Heart left ventricle (tissue), 16 donors: ENCODE data around the gene SHTN1. TPM values are rescaled to one million over a fixed set of nuclear protein-coding genes. Genes with fewer than 3 reads are reported as not detected.

Experiments used
- ATAC-seq, 4 donors: fragments of 200-7000 bp; cut with Tn5 transposase; one replicate each; pipeline ENCODE4 v1.9.1; 2020 to 2022; ENCODE audit warnings: moderate library complexity in 4 of 4, mild to moderate bottlenecking in 3 of 4, moderate number of reproducible peaks in 1 of 4
- DNase-seq, 5 donors: peaks; one replicate each; pipeline ENCODE4 v3.0.0-alpha.2; 2020
- H3K27ac ChIP-seq, 12 donors: fragments of 200-600 bp; sonication (generic) in 4 of 12; one replicate each; pipeline versions ENCODE4 v1.5.0 to v1.8.0; 2016 to 2022; ENCODE audit warnings: mild to moderate bottlenecking in 2 of 12
- H3K27me3 ChIP-seq, 9 donors: fragments of 200-600 bp; sonication (generic) in 2 of 9; one replicate each; pipeline versions ENCODE4 v1.5.1 to v1.8.0; 2016 to 2022; ENCODE audit warnings: mild to moderate bottlenecking in 3 of 9
- H3K36me3 ChIP-seq, 9 donors: fragments of 200-600 bp; sonication (generic) in 2 of 9; one replicate each; pipeline versions ENCODE4 v1.5.0 to v1.8.0; 2018 to 2022; ENCODE audit warnings: mild to moderate bottlenecking in 2 of 9
- H3K4me1 ChIP-seq, 12 donors: fragments of 200-600 bp; sonication (generic) in 4 of 12; one replicate each; pipeline versions ENCODE4 v1.5.0 to v1.8.0; 2016 to 2022; ENCODE audit warnings: mild to moderate bottlenecking in 3 of 12
- H3K4me3 ChIP-seq, 12 donors: fragments of 200-600 bp; sonication (generic) in 4 of 12; one replicate each; pipeline versions ENCODE4 v1.5.0 to v1.8.0; 2017 to 2022; ENCODE audit warnings: mild to moderate bottlenecking in 9 of 12, moderate library complexity in 4 of 12
- H3K9me3 ChIP-seq, 12 donors: fragments of 200-600 bp; sonication (generic) in 4 of 12; one replicate each; pipeline versions ENCODE4 v1.5.0 to v1.8.0; 2016 to 2022; ENCODE audit warnings: mild to moderate bottlenecking in 1 of 12
- POLR2A ChIP-seq, 2 donors: fragments of 450-650 bp; IDR thresholded peaks; one replicate each; pipeline ENCODE4 v1.6.1; 2017; ENCODE audit warnings: antibody characterized with exemption in 2 of 2, mild to moderate bottlenecking in 2 of 2, moderate library complexity in 2 of 2
- WGBS, 4 donors: extraction: QIAGEN DNeasy Blood & Tissue Kit in 2 of 4; methylation state at CpG; one replicate each; pipeline versions ENCODE4 v1.1.5 to v1.1.7; 2013 to 2018; 5-methylcytosine and 5-hydroxymethylcytosine counted together
- intact Hi-C, 10 donors: fragments of 100-400 bp; cut with DNase I; formaldehyde crosslinking; loops; one replicate each; pipeline versions ENCODE4 v1.11.1 to v1.14.2; 2022
- polyA plus RNA-seq, 2 donors: library from polyadenylated mRNA; stranded (reverse); fragments of 200-250 nt; gene quantifications; one replicate each; pipeline ENCODE4 v1.2.3, GENCODE V29; 2013
- total RNA-seq, 9 donors: library from RNA; depleted of rRNA in 2 of 9; stranded (reverse); fragments of >200 nt in 2 of 9; fragmentation: NEBNext Ultra II Directional in 3 of 9; extraction: Animal tissue kit (Norgen Biotek cat#: 25700) in 3 of 9; gene quantifications; one replicate each; pipeline versions ENCODE4 v1.1.0 to v1.2.4, GENCODE V29; 2016 to 2023
- TF ChIP-seq, protein P1 (sequence below), 12 donors: fragments of 200-600 bp; sonication (generic) in 4 of 12; IDR thresholded peaks; one replicate each; pipeline versions ENCODE4 v1.5.0 to v1.8.0; 2018 to 2022; ENCODE audit warnings: antibody characterized with exemption in 12 of 12, mild to moderate bottlenecking in 5 of 12
- donor health status: ischemic (EF 13 %, LVEDD 7.1; RV severe dilation, severe dysfunction).
- donor health status: healthy with polysubstance abuse.
- donor health status: DM: no; HTN: yes; CAD: no.
- donor health status: DM: no; HTN: no; CAD: no.
- donor health status: ischemic (EF 25% LVEDD 6.9; RV normal size, moderate dysfunction).
- donor health status: ischemic (EF 25% LVEDD 5.7; RV mildly dilated, moderate dysfunction).
- donor health status: healthy.
- donor health status: DM: yes; HTN: yes; CAD: no.
- donor health status: ischemic (EF 35%, LVEDD 5.7; RV mildly dilated, moderate dysfunction).
- donor health status: nonischemic (EF 11% LVEDD 7.7; RV severe dilation, severe dysfunction).
- donor health status: DM: yes; HTN: yes; CAD: no.
- donor health status: PGD.
- donor health status: ischemic (EF 29% LVEDD 5.4; RV normal size, mild dysfunction).
- donor health status: nonischemic (EF 23%, LVEDD 6.1; RV moderate dilation, normal function).

SHTN1 gene
- total and polyA plus RNA-seq, 11 donors = 1.2 to 16.5 (median 2.5) TPM

- TF ChIP-seq, protein P1, sequence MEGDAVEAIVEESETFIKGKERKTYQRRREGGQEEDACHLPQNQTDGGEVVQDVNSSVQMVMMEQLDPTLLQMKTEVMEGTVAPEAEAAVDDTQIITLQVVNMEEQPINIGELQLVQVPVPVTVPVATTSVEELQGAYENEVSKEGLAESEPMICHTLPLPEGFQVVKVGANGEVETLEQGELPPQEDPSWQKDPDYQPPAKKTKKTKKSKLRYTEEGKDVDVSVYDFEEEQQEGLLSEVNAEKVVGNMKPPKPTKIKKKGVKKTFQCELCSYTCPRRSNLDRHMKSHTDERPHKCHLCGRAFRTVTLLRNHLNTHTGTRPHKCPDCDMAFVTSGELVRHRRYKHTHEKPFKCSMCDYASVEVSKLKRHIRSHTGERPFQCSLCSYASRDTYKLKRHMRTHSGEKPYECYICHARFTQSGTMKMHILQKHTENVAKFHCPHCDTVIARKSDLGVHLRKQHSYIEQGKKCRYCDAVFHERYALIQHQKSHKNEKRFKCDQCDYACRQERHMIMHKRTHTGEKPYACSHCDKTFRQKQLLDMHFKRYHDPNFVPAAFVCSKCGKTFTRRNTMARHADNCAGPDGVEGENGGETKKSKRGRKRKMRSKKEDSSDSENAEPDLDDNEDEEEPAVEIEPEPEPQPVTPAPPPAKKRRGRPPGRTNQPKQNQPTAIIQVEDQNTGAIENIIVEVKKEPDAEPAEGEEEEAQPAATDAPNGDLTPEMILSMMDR (IDR thresholded peaks at IDR 0.05) = no peak
- TF ChIP-seq POLR2A (IDR thresholded peaks at IDR 0.05) = no peak
- WGBS, 4 donors = 48 to 73% (median 58%) methylated on average over 4 of the region's 4 CpGs
- Histone ChIP-seq H3K36me3 (peaks cover 0 to 30% (median 0%) of the 10 kb centered on the region in 9 donors), H3K4me1 (peaks cover 0 to 5% (median 0%) of the 10 kb centered on the region in 12 donors), H3K4me3 (no peak overlapping the region), H3K27ac (no peak overlapping the region), H3K27me3 (no peaks in the 10 kb centered on the region), H3K9me3 (no peaks in the 10 kb centered on the region)
- no peak for ATAC-seq
- intact Hi-C loops = no loop called here
- DNase-seq = no peak
These were observed 105.4 kb downstream of the SHTN1 start for GRCh38 chr10:116899626-116900025.

- Histone ChIP-seq H3K27ac (no peak overlapping the region), H3K4me1 (peaks cover 0 to 17% (median under 1%) of the 10 kb centered on the region in 12 donors), H3K27me3 (no peaks in the 10 kb centered on the region), H3K4me3 (no peak overlapping the region), H3K36me3 (peaks cover 0 to 3% (median 0%) of the 10 kb centered on the region in 9 donors), H3K9me3 (no peaks in the 10 kb centered on the region)
- intact Hi-C loops = no loop called here
- ATAC-seq (no peak), DNase-seq (no peak)
- TF ChIP-seq, protein P1 (IDR thresholded peaks at IDR 0.05) = no peak
- no peak for TF ChIP-seq POLR2A (IDR thresholded peaks at IDR 0.05)
These were observed 111.3 kb downstream of the SHTN1 start for GRCh38 chr10:116893686-116894037.

DNA sequence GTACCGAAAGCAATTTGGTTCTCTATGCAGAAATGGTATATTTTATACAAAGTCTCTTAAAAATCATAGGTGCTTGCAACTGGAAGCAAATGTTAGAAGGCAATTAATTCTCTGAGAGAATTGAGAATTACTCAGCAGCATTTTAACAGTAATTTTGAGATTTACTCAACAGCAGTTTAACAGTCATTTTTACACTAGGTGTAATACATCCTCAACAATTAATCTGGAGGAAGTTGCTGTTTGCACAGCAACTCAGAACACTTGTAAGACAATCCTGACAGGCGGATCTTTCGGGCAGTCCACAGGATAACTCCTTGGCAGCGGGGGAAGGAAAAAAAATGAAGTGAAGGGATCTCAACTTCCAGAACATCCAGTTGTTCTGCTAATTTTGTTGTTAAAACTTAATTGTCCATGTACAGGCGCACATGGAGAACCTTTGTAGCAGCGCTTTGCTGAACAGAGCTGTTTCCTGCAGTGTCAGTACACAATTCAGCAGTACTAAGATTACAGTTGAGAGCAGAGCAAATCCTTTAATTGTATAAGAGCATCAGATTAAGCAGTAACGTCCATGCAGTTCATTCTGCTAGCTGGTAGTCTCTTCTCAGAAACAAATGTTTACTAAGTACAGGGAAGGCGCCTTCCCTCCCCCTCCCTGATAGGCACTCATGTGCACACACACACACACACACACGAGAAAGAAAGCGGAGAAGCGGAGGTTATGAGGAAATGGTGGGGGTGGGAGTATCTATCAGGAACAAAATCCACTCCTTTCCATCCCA, 111.9 kb downstream of the SHTN1 start:
- Histone ChIP-seq H3K36me3 (peaks cover 0 to 3% (median 0%) of the 10 kb centered on the region in 9 donors), H3K9me3 (no peaks in the 10 kb centered on the region), H3K27me3 (no peaks in the 10 kb centered on the region), H3K4me3 (no peak overlapping the region), H3K4me1 (peaks cover 0 to 22% (median 2%) of the 10 kb centered on the region in 12 donors), H3K27ac (no peak overlapping the region)
- DNase-seq (no peak), ATAC-seq (no peak)
- WGBS, 4 donors = 54 to 70% (median 59%) methylated on average over 11 of the region's 11 CpGs
- TF ChIP-seq, protein P1 (IDR thresholded peaks at IDR 0.05) = no peak
- no peak for TF ChIP-seq POLR2A (IDR thresholded peaks at IDR 0.05)
- intact Hi-C loops = no loop called here

GRCh38 chr10:116891208-116891607, 113.8 kb downstream of the SHTN1 start:
- Histone ChIP-seq H3K36me3 (no peaks in the 10 kb centered on the region), H3K4me3 (peak overlapping the region in 2 of 12 donors; percentile 0 to 22), H3K27me3 (no peaks in the 10 kb centered on the region), H3K9me3 (no peaks in the 10 kb centered on the region), H3K4me1 (peaks cover 0 to 23% (median 2%) of the 10 kb centered on the region in 12 donors), H3K27ac (no peak overlapping the region)
- TF ChIP-seq POLR2A (IDR thresholded peaks at IDR 0.05) = no peak
- TF ChIP-seq, protein P1 (IDR thresholded peaks at IDR 0.05) = no peak
- WGBS, 4 donors = 33 to 50% (median 39%) methylated on average over 7 of the region's 7 CpGs
- ATAC-seq (peak in 2 of 4 donors; percentile 30 to 57), DNase-seq (peak; percentile 43 to 75 (median 63))
- intact Hi-C loops = no loop called here
